ENCODE measurements around the gene PRKCE.

DNA sequence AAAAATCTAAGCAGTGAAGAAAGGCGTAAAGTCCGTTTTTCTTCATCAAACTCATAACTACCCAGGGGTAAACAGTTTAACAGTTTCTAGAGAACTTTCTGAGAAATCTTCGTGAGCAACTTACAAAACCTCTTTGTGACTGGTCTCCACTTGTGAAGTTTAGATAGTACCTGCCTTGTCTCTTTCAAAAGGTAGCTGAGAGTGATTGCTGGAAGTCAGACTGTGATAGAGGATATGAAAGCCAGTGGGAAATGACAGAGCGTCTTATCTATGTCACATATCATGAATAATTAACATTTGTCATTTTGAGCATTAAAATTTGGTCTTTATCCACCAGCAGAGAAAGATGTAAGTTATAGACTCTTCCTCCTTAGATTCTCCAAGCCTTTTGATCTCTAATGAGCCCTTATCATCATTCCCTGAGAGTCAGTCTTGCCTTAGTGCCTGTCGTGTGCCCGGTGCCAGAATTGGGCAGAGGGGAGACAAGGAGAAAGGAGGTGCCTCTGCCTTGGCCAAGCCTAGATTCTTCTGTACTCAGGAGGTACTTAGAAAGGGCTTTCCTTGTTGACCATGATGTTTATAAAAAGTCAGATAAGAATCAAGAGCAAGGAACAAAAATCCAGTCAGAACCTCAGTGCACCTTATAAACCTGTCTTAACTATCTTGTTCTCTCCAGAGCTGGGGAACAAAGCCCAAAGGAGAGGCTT is 440.6 kb downstream of the PRKCE start:
- TF ChIP-seq POLR2A (IDR thresholded peaks at IDR 0.05), result no peak
- TF ChIP-seq, protein P1, sequence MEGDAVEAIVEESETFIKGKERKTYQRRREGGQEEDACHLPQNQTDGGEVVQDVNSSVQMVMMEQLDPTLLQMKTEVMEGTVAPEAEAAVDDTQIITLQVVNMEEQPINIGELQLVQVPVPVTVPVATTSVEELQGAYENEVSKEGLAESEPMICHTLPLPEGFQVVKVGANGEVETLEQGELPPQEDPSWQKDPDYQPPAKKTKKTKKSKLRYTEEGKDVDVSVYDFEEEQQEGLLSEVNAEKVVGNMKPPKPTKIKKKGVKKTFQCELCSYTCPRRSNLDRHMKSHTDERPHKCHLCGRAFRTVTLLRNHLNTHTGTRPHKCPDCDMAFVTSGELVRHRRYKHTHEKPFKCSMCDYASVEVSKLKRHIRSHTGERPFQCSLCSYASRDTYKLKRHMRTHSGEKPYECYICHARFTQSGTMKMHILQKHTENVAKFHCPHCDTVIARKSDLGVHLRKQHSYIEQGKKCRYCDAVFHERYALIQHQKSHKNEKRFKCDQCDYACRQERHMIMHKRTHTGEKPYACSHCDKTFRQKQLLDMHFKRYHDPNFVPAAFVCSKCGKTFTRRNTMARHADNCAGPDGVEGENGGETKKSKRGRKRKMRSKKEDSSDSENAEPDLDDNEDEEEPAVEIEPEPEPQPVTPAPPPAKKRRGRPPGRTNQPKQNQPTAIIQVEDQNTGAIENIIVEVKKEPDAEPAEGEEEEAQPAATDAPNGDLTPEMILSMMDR (IDR thresholded peaks at IDR 0.05), result no peak
